H1 (cell line): ENCODE results near the gene ROR1. TPM values are rescaled to one million over a fixed set of nuclear protein-coding genes. Genes with fewer than 3 reads are reported as not detected.

ENCODE experiments used
- CTCF ChIA-PET: fragments of 300-600 bp; sonication (Branson Sonifier 250); formaldehyde crosslinking; loops from one replicate; lab custom pipeline; 2021; ENCODE audit not compliant: partially characterized antibody; lab: Charles Lee
- POLR2A ChIA-PET: fragments of 300-600 bp; sonication (Branson Sonifier 250); formaldehyde crosslinking; loops from one replicate; lab custom pipeline; 2021; ENCODE audit warnings: inconsistent platforms; ENCODE audit not compliant: partially characterized antibody; lab: Charles Lee
- DNase-seq, 2 experiments: peaks; one replicate each; pipeline versions ENCODE4 v3.0.0 to v3.0.0-alpha.2; 2010 to 2022; ENCODE audit warnings: low spot score in 2 of 2, low read depth in 1 of 2, mixed read lengths in 1 of 2
- FAIRE-seq: peaks from 2 replicates; lab custom pipeline; 2011; peaks lifted over from hg19 to GRCh38; lab: Jason Lieb, UNC
- H2AFZ ChIP-seq: 2 replicates; pipeline ENCODE4 v1.8.1; 2012; ENCODE audit warnings: low read length, inconsistent platforms
- H2AK5ac ChIP-seq: 2 replicates; pipeline ENCODE4 v1.6.1; 2013; ENCODE audit warnings: low read depth, low read length
- H2BK120ac ChIP-seq: replicated peaks from 2 replicates; pipeline ENCODE3; 2013; ENCODE audit warnings: low read depth, low read length, inconsistent platforms
- H2BK12ac ChIP-seq: 2 replicates; pipeline ENCODE4 v1.6.1; 2013; ENCODE audit warnings: low read depth, low read length
- H2BK15ac ChIP-seq: 2 replicates; pipeline ENCODE4 v1.6.1; 2013; ENCODE audit warnings: low read length
- H2BK20ac ChIP-seq: 2 replicates; pipeline ENCODE4 v1.6.1; 2013; ENCODE audit warnings: low read length
- H2BK5ac ChIP-seq: 2 replicates; pipeline ENCODE4 v1.6.1; 2013; ENCODE audit warnings: low read depth, low read length
- H3K14ac ChIP-seq: 2 replicates; pipeline ENCODE4 v1.6.1; 2013; ENCODE audit warnings: inconsistent platforms; ENCODE audit not compliant: insufficient read length
- H3K18ac ChIP-seq: 2 replicates; pipeline ENCODE4 v1.6.1; 2013; ENCODE audit warnings: low read length; ENCODE audit errors: extremely low read depth
- H3K23ac ChIP-seq: 2 replicates; pipeline ENCODE4 v1.6.1; 2013; ENCODE audit warnings: inconsistent platforms; ENCODE audit not compliant: insufficient read length
- H3K23me2 ChIP-seq: 2 replicates; pipeline ENCODE4 v1.6.1; 2013; ENCODE audit warnings: low read depth, low read length
- H3K27ac ChIP-seq: 2 replicates; pipeline ENCODE4 v1.6.1; 2011; ENCODE audit warnings: low read depth, low read length, inconsistent platforms
- H3K27me3 ChIP-seq, 4 experiments: replicated peaks in 1 of 4; 1 replicate in 1 of 4; 2 replicates in 3 of 4; pipeline versions ENCODE4 v1.6.1 to v1.8.1; 2011 to 2013; ENCODE audit warnings: low read length in 3 of 4, mild to moderate bottlenecking in 3 of 4, inconsistent platforms in 2 of 4, mixed read lengths in 2 of 4, moderate library complexity in 1 of 4; ENCODE audit not compliant: control insufficient read depth in 3 of 4, insufficient read depth in 3 of 4; ENCODE audit errors: extremely low read depth in 1 of 4
- H3K36me3 ChIP-seq, 4 experiments: 2 replicates each; pipeline versions ENCODE4 v1.6.1 to v1.8.1; 2011 to 2013; ENCODE audit warnings: mild to moderate bottlenecking in 4 of 4, low read length in 3 of 4, moderate library complexity in 2 of 4, control low read depth in 1 of 4, inconsistent platforms in 1 of 4; ENCODE audit not compliant: insufficient read depth in 4 of 4, control insufficient read depth in 2 of 4
- H3K4ac ChIP-seq: replicated peaks from 2 replicates; pipeline ENCODE3; 2013; ENCODE audit warnings: low read length, low read depth, mixed read lengths, inconsistent platforms; ENCODE audit not compliant: insufficient read length
- H3K4me1 ChIP-seq, 4 experiments: replicated peaks in 1 of 4; 1 replicate in 1 of 4; 2 replicates in 3 of 4; pipeline versions ENCODE4 v1.6.1 to v1.8.1; 2011 to 2013; ENCODE audit warnings: low read length in 3 of 4, inconsistent platforms in 2 of 4, mixed read lengths in 1 of 4; ENCODE audit not compliant: insufficient read depth in 4 of 4, control insufficient read depth in 3 of 4
- H3K4me2 ChIP-seq, 2 experiments: 2 replicates each; pipeline versions ENCODE4 v1.6.1 to v1.8.1; 2011 to 2013; ENCODE audit warnings: low read depth in 2 of 2, low read length in 2 of 2, control low read depth in 1 of 2, inconsistent platforms in 1 of 2, mild to moderate bottlenecking in 1 of 2; ENCODE audit not compliant: insufficient read depth in 1 of 2
- H3K4me3 ChIP-seq, 4 experiments: fragments of 200-600, 300-600 bp in 1 of 4; sonication (generic), shearing (Covaris generic), sonication (Bioruptor Twin) in 1 of 4; 2 replicates each; pipeline versions ENCODE4 v1.5.1 to v1.8.1; 2011 to 2016; ENCODE audit warnings: low read length in 4 of 4, low read depth in 3 of 4, control low read depth in 2 of 4, inconsistent platforms in 2 of 4, mild to moderate bottlenecking in 2 of 4, mixed read lengths in 1 of 4, moderate library complexity in 1 of 4; ENCODE audit not compliant: insufficient read depth in 2 of 4; ENCODE audit errors: extremely low read depth in 1 of 4
- H3K56ac ChIP-seq: replicated peaks from 2 replicates; pipeline ENCODE3; 2013; ENCODE audit warnings: low read depth, mild to moderate bottlenecking, mixed read lengths, low read length, inconsistent platforms; ENCODE audit not compliant: insufficient read length
- H3K79me1 ChIP-seq: 2 replicates; pipeline ENCODE4 v1.6.1; 2013; ENCODE audit warnings: low read depth, low read length, control low read depth
- H3K79me2 ChIP-seq, 2 experiments: 2 replicates each; pipeline versions ENCODE4 v1.6.1 to v1.8.1; 2012 to 2013; ENCODE audit warnings: low read length in 2 of 2, mild to moderate bottlenecking in 2 of 2, inconsistent platforms in 1 of 2; ENCODE audit not compliant: insufficient read depth in 2 of 2, control insufficient read depth in 1 of 2
- H3K9ac ChIP-seq, 4 experiments: replicated peaks in 1 of 4; 1 replicate in 1 of 4; 2 replicates in 3 of 4; pipeline versions ENCODE4 v1.6.1 to v1.8.1; 2011 to 2013; ENCODE audit warnings: low read depth in 3 of 4, low read length in 3 of 4, control low read depth in 2 of 4, mild to moderate bottlenecking in 2 of 4, moderate library complexity in 2 of 4, inconsistent platforms in 1 of 4; ENCODE audit errors: extremely low read depth in 1 of 4
- H3K9me3 ChIP-seq, 2 experiments: 2 replicates each; pipeline versions ENCODE4 v1.6.1 to v1.8.1; 2012 to 2013; ENCODE audit warnings: mild to moderate bottlenecking in 2 of 2, moderate library complexity in 2 of 2, control low read depth in 1 of 2, inconsistent platforms in 1 of 2, low read depth in 1 of 2, low read length in 1 of 2, mixed read lengths in 1 of 2; ENCODE audit not compliant: insufficient read depth in 2 of 2
- H4K20me1 ChIP-seq, 2 experiments: replicated peaks in 1 of 2; 2 replicates each; pipeline versions ENCODE3 to v1.8.1; 2011 to 2013; ENCODE audit warnings: inconsistent platforms in 2 of 2, low read length in 2 of 2, mild to moderate bottlenecking in 1 of 2; ENCODE audit not compliant: insufficient read depth in 2 of 2, control insufficient read depth in 1 of 2
- H4K5ac ChIP-seq: 2 replicates; pipeline ENCODE4 v1.6.1; 2013; ENCODE audit warnings: low read length, low read depth, mixed read lengths, inconsistent platforms; ENCODE audit not compliant: insufficient read length
- H4K8ac ChIP-seq: 2 replicates; pipeline ENCODE4 v1.8.0; 2013; ENCODE audit warnings: mild to moderate bottlenecking, moderate library complexity, low read length, inconsistent platforms; ENCODE audit not compliant: insufficient read depth; ENCODE audit errors: extremely low read depth
- H4K91ac ChIP-seq: replicated peaks from 2 replicates; pipeline ENCODE3; 2013; ENCODE audit warnings: low read length, mixed read lengths, inconsistent platforms; ENCODE audit not compliant: insufficient read length
- CBX5 ChIP-seq: fragments of 300-800, 300-1000 bp; sonication (generic); IDR thresholded peaks from 2 replicates; pipeline ENCODE4 v1.7.1; 2016; ENCODE audit warnings: antibody characterized with exemption, low read length, low read depth
- CBX8 ChIP-seq: fragments of 300-800, 300-1000 bp; sonication (generic); IDR thresholded peaks from 2 replicates; pipeline ENCODE4 v1.7.1; 2016; ENCODE audit warnings: low read depth, low read length, borderline replicate concordance
- CHD1 ChIP-seq: IDR thresholded peaks from 2 replicates; pipeline ENCODE4 v1.6.1; 2012; ENCODE audit warnings: low read depth, low read length, improper control_type of control experiment
- CREB1 ChIP-seq: IDR thresholded peaks from 2 replicates; pipeline ENCODE4 v1.6.1; 2012; ENCODE audit warnings: inconsistent platforms
- EZH2 ChIP-seq: fragments of 200-600 bp; sonication (generic); IDR thresholded peaks from 2 replicates; pipeline ENCODE4 v1.7.1; 2012; ENCODE audit warnings: low read depth, mild to moderate bottlenecking, moderate library complexity, low read length, inconsistent platforms; ENCODE audit not compliant: severe bottlenecking
- HDAC2 ChIP-seq, 2 experiments: fragments of 300-600 bp in 1 of 2; sonication (generic) in 1 of 2; IDR thresholded peaks; 2 replicates each; pipeline ENCODE4 v1.6.1; 2011 to 2012; ENCODE audit warnings: low read depth in 2 of 2, low read length in 2 of 2, mild to moderate bottlenecking in 2 of 2, moderate library complexity in 2 of 2, borderline replicate concordance in 1 of 2, inconsistent platforms in 1 of 2
- MAFK ChIP-seq: IDR thresholded peaks from 2 replicates; pipeline ENCODE4 v1.6.1; 2012; ENCODE audit warnings: low read depth, mild to moderate bottlenecking, improper control_type of control experiment, low read length
- POLR2A ChIP-seq, 2 experiments: IDR thresholded peaks; 1 replicate in 1 of 2; 2 replicates in 1 of 2; pipeline ENCODE4 v1.6.1; 2011; ENCODE audit warnings: low read depth in 2 of 2, low read length in 2 of 2, mild to moderate bottlenecking in 2 of 2; ENCODE audit errors: control extremely low read depth in 1 of 2
- POU5F1 ChIP-seq: IDR thresholded peaks from 2 replicates; pipeline ENCODE4 v1.6.1; 2011; ENCODE audit warnings: low read depth, mild to moderate bottlenecking, low read length, moderate library complexity
- TAF7 ChIP-seq: optimal IDR thresholded peaks from 2 replicates; pipeline ENCODE3; 2011; ENCODE audit warnings: low read depth, mild to moderate bottlenecking, inconsistent platforms, low read length, moderate library complexity, borderline replicate concordance
- USF2 ChIP-seq: IDR thresholded peaks from 2 replicates; pipeline ENCODE4 v1.6.1; 2011; ENCODE audit warnings: low read length, improper control_type of control experiment
- ZNF274 ChIP-seq: IDR thresholded peaks from 2 replicates; pipeline ENCODE4 v1.7.0; 2012; ENCODE audit warnings: low read length, borderline replicate concordance; ENCODE audit errors: extremely low read depth
- WGBS, 2 experiments: shearing (Covaris generic) in 1 of 2; methylation state at CpG; one replicate each; pipeline versions ENCODE4 v1.1.6 to v1.1.7; 2013 to 2015; ENCODE audit warnings: low lambda C conversion rate in 2 of 2, mixed read lengths in 2 of 2, inconsistent platforms in 1 of 2, low coverage in 1 of 2, missing lambda C conversion rate in 1 of 2; ENCODE audit not compliant: insufficient replicate concordance in 2 of 2, insufficient coverage in 1 of 2, insufficient read length in 1 of 2; ENCODE audit errors: extremely low coverage in 1 of 2, missing lambda C conversion rate in 1 of 2; 5-methylcytosine and 5-hydroxymethylcytosine counted together
- polyA plus RNA-seq, 7 experiments: library from polyadenylated mRNA; depleted of rRNA in 3 of 7; stranded (reverse) in 5 of 7; unstranded in 2 of 7; fragments of >200 nt in 5 of 7; fragments of 200-250 nt in 2 of 7; gene quantifications; 1 replicate in 5 of 7; 2 replicates in 1 of 7; 4 replicates in 1 of 7; pipeline versions ENCODE4 v1.2.1 to v1.2.3, GENCODE V29; 2011 to 2013; ENCODE audit warnings: missing spikeins in 2 of 7, mixed read lengths in 2 of 7
- total RNA-seq: library from RNA; stranded (reverse); fragmentation: NEBNext Ultra II Directional; extraction: Animal tissue kit (Norgen Biotek cat#: 25700); gene quantifications from 2 replicates; pipeline ENCODE4 v1.2.1, GENCODE V29; 2021

Gene ROR1
- total and polyA plus RNA-seq, 2 of the 8 experiments (the other 6 are each of a cell fraction or from before 2014, with no cell fraction given): 33.6 to 73.6 TPM

- FAIRE-seq (no peak), DNase-seq (no peak)
- no peaks in the 10 kb centered on the region for H3K23me2 ChIP-seq
- 89% methylated on average over 11 of the region's 11 CpGs; no CpG with 5 or more reads in 1 of the 2 experiments for WGBS, 2 experiments
- no peak overlapping the region for H2BK12ac ChIP-seq
- CTCF ChIA-PET: no interaction called here
- peaks cover 0 to 97% of the 10 kb centered on the region in 2 experiments; a peak in 3 of 4 replicates for H3K79me2 ChIP-seq
- no peak overlapping the region for H3K4me3 ChIP-seq
- H2BK15ac ChIP-seq: no peak overlapping the region
- no peak overlapping the region for H2BK20ac ChIP-seq
- H3K79me1 ChIP-seq: peaks cover 10% of the 10 kb centered on the region
- no peak overlapping the region for H3K18ac ChIP-seq
- H3K23ac ChIP-seq: no peak overlapping the region
- no peak overlapping the region for H4K5ac ChIP-seq
- H3K56ac ChIP-seq: no peak overlapping the region
- no peak overlapping the region for H3K27ac ChIP-seq
- H3K36me3 ChIP-seq: no peaks in the 10 kb centered on the region
- no peaks in the 10 kb centered on the region for H3K27me3 ChIP-seq
- POLR2A ChIA-PET: no interaction called here
- no peak overlapping the region for H3K4me2 ChIP-seq
- peaks cover 1 to 5% of the 10 kb centered on the region in 2 experiments for H4K20me1 ChIP-seq
- no peak overlapping the region for H4K8ac ChIP-seq
- no peak overlapping the region for H2AK5ac ChIP-seq
- no peaks in the 10 kb centered on the region for H3K9me3 ChIP-seq
- H2BK5ac ChIP-seq: no peak overlapping the region
- no peak overlapping the region for H2BK120ac ChIP-seq
- H4K91ac ChIP-seq: no peak overlapping the region
- no peak overlapping the region for H2AFZ ChIP-seq
- H3K14ac ChIP-seq: no peak overlapping the region
- H3K4me1 ChIP-seq: peaks cover 5 to 15% (median 9%) of the 10 kb centered on the region in 4 experiments
- no peak overlapping the region for H3K9ac ChIP-seq
- no peak overlapping the region for H3K4ac ChIP-seq
- no peak for TF ChIP-seq POU5F1
- no peak for TF ChIP-seq CREB1
- TF ChIP-seq MAFK: no peak
- TF ChIP-seq HDAC2 (IDR thresholded peaks at IDR 0.05; ENCODE audit: borderline replicate concordance in 1 of 2, low read depth in 2 of 2, low read length in 2 of 2): no peak
- TF ChIP-seq CHD1: no peak
- no peak for TF ChIP-seq EZH2
- TF ChIP-seq POLR2A (IDR thresholded peaks at IDR 0.05; ENCODE audit: control extremely low read depth in 1 of 2, low read depth in 2 of 2, low read length in 2 of 2): no peak
- no peak for TF ChIP-seq USF2
- no peak for TF ChIP-seq TAF7
- no peak for TF ChIP-seq CBX5
- TF ChIP-seq CBX8: no peak
- no peak for TF ChIP-seq ZNF274
Observed at GRCh38 chr1:63946866-63947491, 173.2 kb downstream of the ROR1 start.
